Neuronal stem cell (in vitro differentiated cells): ENCODE data around the gene NCOA4.

ENCODE experiments used
- DNase-seq: peaks from one replicate; pipeline ENCODE4 v3.0.0-alpha.2; 2013; ENCODE audit warnings: low spot score
- H2AFZ ChIP-seq: one replicate; pipeline ENCODE4 v1.6.1; 2013; ENCODE audit warnings: mild to moderate bottlenecking, low read length, inconsistent platforms
- H2AK5ac ChIP-seq: 2 replicates; pipeline ENCODE4 v1.6.1; 2013; ENCODE audit warnings: low read depth, mild to moderate bottlenecking, inconsistent platforms, low read length, moderate library complexity, mixed read lengths
- H2BK120ac ChIP-seq: 2 replicates; pipeline ENCODE4 v1.6.1; 2013; ENCODE audit warnings: low read depth, mild to moderate bottlenecking, inconsistent platforms, low read length, moderate library complexity, mixed read lengths
- H2BK12ac ChIP-seq: one replicate; pipeline ENCODE4 v1.6.1; 2013; ENCODE audit warnings: low read length, inconsistent platforms
- H2BK15ac ChIP-seq: 2 replicates; pipeline ENCODE4 v1.6.1; 2013; ENCODE audit warnings: mild to moderate bottlenecking, low read length, inconsistent platforms, mixed read lengths
- H2BK5ac ChIP-seq: one replicate; pipeline ENCODE4 v1.6.1; 2013; ENCODE audit warnings: inconsistent platforms, mild to moderate bottlenecking, low read length, moderate library complexity
- H3K14ac ChIP-seq: one replicate; pipeline ENCODE4 v1.6.1; 2013; ENCODE audit warnings: low read length, inconsistent platforms
- H3K18ac ChIP-seq: 2 replicates; pipeline ENCODE4 v1.6.1; 2013; ENCODE audit warnings: low read length, inconsistent platforms
- H3K23ac ChIP-seq: 2 replicates; pipeline ENCODE4 v1.6.1; 2013; ENCODE audit warnings: low read depth, mild to moderate bottlenecking, mixed read lengths, low read length, inconsistent platforms; ENCODE audit not compliant: poor library complexity
- H3K27ac ChIP-seq: replicated peaks from 3 replicates; pipeline ENCODE4 v1.5.1; 2013; ENCODE audit warnings: low read length, inconsistent platforms
- H3K27me3 ChIP-seq, 3 experiments: 2 replicates each; pipeline ENCODE4 v1.6.1; 2013; ENCODE audit warnings: low read length in 3 of 3, mild to moderate bottlenecking in 2 of 3, inconsistent platforms in 1 of 3, low read depth in 1 of 3, mixed read lengths in 1 of 3, moderate library complexity in 1 of 3; ENCODE audit not compliant: control insufficient read depth in 3 of 3, insufficient read depth in 3 of 3
- H3K36me3 ChIP-seq, 2 donors: replicated peaks in 1 of 2; 2 replicates each; pipeline ENCODE4 v1.6.1; 2013; ENCODE audit warnings: low read length in 2 of 2; ENCODE audit not compliant: control insufficient read depth in 2 of 2, insufficient read depth in 2 of 2
- H3K4ac ChIP-seq: 2 replicates; pipeline ENCODE4 v1.6.1; 2013; ENCODE audit warnings: inconsistent platforms, mild to moderate bottlenecking, low read length, moderate library complexity
- H3K4me1 ChIP-seq, 2 donors: 1 replicate in 1 of 2; 2 replicates in 1 of 2; pipeline ENCODE4 v1.6.1; 2013; ENCODE audit warnings: low read length in 2 of 2, low read depth in 1 of 2; ENCODE audit not compliant: control insufficient read depth in 2 of 2, insufficient read depth in 1 of 2
- H3K4me2 ChIP-seq: one replicate; pipeline ENCODE4 v1.6.1; 2013; ENCODE audit warnings: mild to moderate bottlenecking, low read length, inconsistent platforms; ENCODE audit not compliant: insufficient read depth, poor library complexity, severe bottlenecking
- H3K4me3 ChIP-seq, 2 donors: 2 replicates each; pipeline ENCODE4 v1.5.1; 2013; ENCODE audit warnings: low read length in 2 of 2, mild to moderate bottlenecking in 2 of 2, inconsistent platforms in 1 of 2, moderate library complexity in 1 of 2
- H3K79me1 ChIP-seq: one replicate; pipeline ENCODE4 v1.6.1; 2013; ENCODE audit warnings: low read depth, mild to moderate bottlenecking, inconsistent platforms, low read length, moderate library complexity
- H3K9ac ChIP-seq: one replicate; pipeline ENCODE4 v1.6.1; 2013; ENCODE audit warnings: mild to moderate bottlenecking, low read depth, low read length, inconsistent platforms; ENCODE audit not compliant: poor library complexity
- H3K9me3 ChIP-seq, 2 donors: replicated peaks in 1 of 2; 2 replicates each; pipeline versions ENCODE3 to v1.6.1; 2013; ENCODE audit warnings: low read length in 2 of 2, mild to moderate bottlenecking in 2 of 2, inconsistent platforms in 1 of 2, low read depth in 1 of 2, mixed read lengths in 1 of 2, moderate library complexity in 1 of 2; ENCODE audit not compliant: control insufficient read depth in 2 of 2, insufficient read depth in 1 of 2
- H4K8ac ChIP-seq: one replicate; pipeline ENCODE4 v1.6.1; 2013; ENCODE audit warnings: low read depth, mild to moderate bottlenecking, inconsistent platforms, low read length, moderate library complexity
- H4K91ac ChIP-seq: one replicate; pipeline ENCODE4 v1.6.1; 2013; ENCODE audit warnings: low read length, low read depth, mild to moderate bottlenecking, inconsistent platforms; ENCODE audit not compliant: poor library complexity
- WGBS, 2 donors: extraction: QIAGEN DNeasy Blood & Tissue Kit; methylation state at CpG; one replicate each; pipeline ENCODE4 v1.1.7; 2013; ENCODE audit warnings: missing lambda C conversion rate in 2 of 2, mixed read lengths in 1 of 2; ENCODE audit not compliant: insufficient read length in 2 of 2, insufficient replicate concordance in 1 of 2; ENCODE audit errors: extremely low coverage in 2 of 2; 5-methylcytosine and 5-hydroxymethylcytosine counted together

The NCOA4 gene

GRCh38 chr10:46077141-46077554 is 46.7 kb upstream of the NCOA4 start:
- no peaks in the 10 kb centered on the region for H3K36me3 ChIP-seq
- H4K91ac ChIP-seq, result no peak overlapping the region
- H3K27me3 ChIP-seq, result no peaks in the 10 kb centered on the region
- H2BK5ac ChIP-seq, result no peak overlapping the region
- no peaks in the 10 kb centered on the region for H3K79me1 ChIP-seq
- H3K23ac ChIP-seq, result no peak overlapping the region
- H2AK5ac ChIP-seq, result no peak overlapping the region
- DNase-seq, result no peak
- whole genome bisulfite sequencing, 2 donors, result no CpG with 5 or more reads among the region's 4 CpGs
- no peak overlapping the region for H2BK12ac ChIP-seq
- no peak overlapping the region for H3K4me3 ChIP-seq
- H3K4me2 ChIP-seq, result no peak overlapping the region
- H2AFZ ChIP-seq, result no peak overlapping the region
- H3K27ac ChIP-seq, result no peak overlapping the region
- H3K18ac ChIP-seq, result no peak overlapping the region
- H2BK120ac ChIP-seq, result no peak overlapping the region
- no peak overlapping the region for H3K14ac ChIP-seq
- no peak overlapping the region for H3K9ac ChIP-seq
- no peak overlapping the region for H2BK15ac ChIP-seq
- H3K9me3 ChIP-seq, result no peaks in the 10 kb centered on the region
- no peaks in the 10 kb centered on the region for H3K4me1 ChIP-seq
- H4K8ac ChIP-seq, result no peak overlapping the region
- H3K4ac ChIP-seq, result no peak overlapping the region

- WGBS, 2 donors, result no CpG with 5 or more reads among the region's 3 CpGs
- no peak overlapping the region for H2AK5ac ChIP-seq
- no peak overlapping the region for H2BK12ac ChIP-seq
- H3K4me3 ChIP-seq, result no peak overlapping the region
- H3K9me3 ChIP-seq, result no peaks in the 10 kb centered on the region
- no peak overlapping the region for H2AFZ ChIP-seq
- H2BK5ac ChIP-seq, result no peak overlapping the region
- H2BK120ac ChIP-seq, result no peak overlapping the region
- no peaks in the 10 kb centered on the region for H3K4me1 ChIP-seq
- no peaks in the 10 kb centered on the region for H3K36me3 ChIP-seq
- DNase-seq, result no peak
- no peak overlapping the region for H3K4ac ChIP-seq
- H3K23ac ChIP-seq, result no peak overlapping the region
- H4K91ac ChIP-seq, result no peak overlapping the region
- no peak overlapping the region for H3K9ac ChIP-seq
- no peak overlapping the region for H3K27ac ChIP-seq
- H3K14ac ChIP-seq, result no peak overlapping the region
- no peak overlapping the region for H3K4me2 ChIP-seq
- H2BK15ac ChIP-seq, result no peak overlapping the region
- no peak overlapping the region for H3K18ac ChIP-seq
- H3K79me1 ChIP-seq, result no peaks in the 10 kb centered on the region
- H4K8ac ChIP-seq, result no peak overlapping the region
- no peaks in the 10 kb centered on the region for H3K27me3 ChIP-seq
Observed at GRCh38 chr10:46075869-46076268, 45.4 kb upstream of the NCOA4 start.

- no CpG with 5 or more reads among the region's 4 CpGs for WGBS, 2 donors
- H3K4me1 ChIP-seq, result no peaks in the 10 kb centered on the region
- H4K91ac ChIP-seq, result no peak overlapping the region
- no peaks in the 10 kb centered on the region for H3K79me1 ChIP-seq
- no peak overlapping the region for H2AK5ac ChIP-seq
- H2AFZ ChIP-seq, result no peak overlapping the region
- no peak overlapping the region for H2BK120ac ChIP-seq
- no peak overlapping the region for H2BK15ac ChIP-seq
- no peak overlapping the region for H3K4me2 ChIP-seq
- H3K4me3 ChIP-seq, result no peak overlapping the region
- no peak overlapping the region for H4K8ac ChIP-seq
- no peak overlapping the region for H3K9ac ChIP-seq
- no peak overlapping the region for H3K27ac ChIP-seq
- no peak overlapping the region for H2BK12ac ChIP-seq
- no peaks in the 10 kb centered on the region for H3K27me3 ChIP-seq
- H2BK5ac ChIP-seq, result no peak overlapping the region
- H3K36me3 ChIP-seq, result no peaks in the 10 kb centered on the region
- H3K9me3 ChIP-seq, result no peaks in the 10 kb centered on the region
- H3K14ac ChIP-seq, result no peak overlapping the region
- DNase-seq, result no peak
- no peak overlapping the region for H3K18ac ChIP-seq
- no peak overlapping the region for H3K23ac ChIP-seq
- H3K4ac ChIP-seq, result no peak overlapping the region
Observed at GRCh38 chr10:46074196-46074946, 43.9 kb upstream of the NCOA4 start.

- Histone ChIP-seq H2BK15ac (no peak overlapping the region), H3K9ac (no peak overlapping the region), H3K79me1 (no peaks in the 10 kb centered on the region), H2AK5ac (no peak overlapping the region), H3K18ac (no peak overlapping the region), H3K27me3 (no peaks in the 10 kb centered on the region), H2AFZ (no peak overlapping the region), H3K23ac (no peak overlapping the region), H3K9me3 (peaks cover 0 to 2% of the 10 kb centered on the region in 2 donors), H2BK5ac (no peak overlapping the region), H3K14ac (no peak overlapping the region), H4K91ac (no peak overlapping the region), H3K4ac (no peak overlapping the region), H3K4me1 (peaks cover 0 to 1% of the 10 kb centered on the region in 2 donors), H3K4me3 (no peak overlapping the region), H3K4me2 (no peak overlapping the region), H2BK12ac (no peak overlapping the region), H3K27ac (no peak overlapping the region), H4K8ac (no peak overlapping the region), H2BK120ac (no peak overlapping the region), H3K36me3 (no peaks in the 10 kb centered on the region)
- DNase-seq, result no peak
- no CpG with 5 or more reads among the region's 1 CpG for WGBS, 2 donors
Observed at GRCh38 chr10:46073564-46073963, 43.1 kb upstream of the NCOA4 start.
